HG03196 (cell line): ENCODE results near the gene ADAP2.
"Not testable (repeated sequence)": the region's sequence is repeated elsewhere in the genome, so short reads cannot be mapped to it uniquely, and the experiment has no call there.

Experiments
- ATAC-seq: cut with Tn5 transposase; IDR thresholded peaks from one replicate; pipeline ENCODE4 v1.9.1; 2021; ENCODE audit not compliant: unreplicated experiment

ADAP2 gene

GRCh38 chr17:30929081-30929633, 7.4 kb downstream of the ADAP2 start:
- no peak for ATAC-seq

GRCh38 chr17:30929861-30930260, 8.1 kb downstream of the ADAP2 start:
- ATAC-seq, result not testable (repeated sequence)

- no peak for ATAC-seq
Observed at GRCh38 chr17:30930495-30930894, 8.8 kb downstream of the ADAP2 start.

GRCh38 chr17:30931582-30931981, 9.8 kb downstream of the ADAP2 start:
- ATAC-seq, result not testable (repeated sequence)

- ATAC-seq, result no peak
Observed at GRCh38 chr17:30933966-30934365, 12.2 kb downstream of the ADAP2 start.

GRCh38 chr17:30939051-30939689, 17.4 kb downstream of the ADAP2 start:
- no peak for ATAC-seq

- no peak for ATAC-seq
Observed at GRCh38 chr17:30942308-30943079, 20.7 kb downstream of the ADAP2 start.

GRCh38 chr17:30947796-30948195, 26.1 kb downstream of the ADAP2 start:
- ATAC-seq, result no peak

- no peak for ATAC-seq
Observed at GRCh38 chr17:30950189-30950588, 28.4 kb downstream of the ADAP2 start.

- no peak for ATAC-seq
Observed at GRCh38 chr17:30950669-30951399, 29.1 kb downstream of the ADAP2 start.

- ATAC-seq, result no peak
Observed at GRCh38 chr17:30952638-30953393, 31.1 kb downstream of the ADAP2 start.

GRCh38 chr17:30954046-30954830, 32.5 kb downstream of the ADAP2 start:
- no peak for ATAC-seq

- ATAC-seq, result no peak
Observed at GRCh38 chr17:30956764-30957374, 35.1 kb downstream of the ADAP2 start.

- no peak for ATAC-seq
Observed at GRCh38 chr17:30957741-30958140, 36.0 kb downstream of the ADAP2 start.

GRCh38 chr17:30958187-30958586, 36.4 kb downstream of the ADAP2 start:
- ATAC-seq, result no peak

- ATAC-seq, result no peak
Observed at GRCh38 chr17:30961209-30962188, 39.8 kb downstream of the ADAP2 start.

- not testable (repeated sequence) for ATAC-seq
Observed at GRCh38 chr17:30964312-30964711, 42.6 kb downstream of the ADAP2 start.

- no peak for ATAC-seq
Observed at GRCh38 chr17:30964876-30965275, 43.1 kb downstream of the ADAP2 start.
